ENCODE measurements around the gene GSKIP. TPM values are rescaled to one million over a fixed set of nuclear protein-coding genes. Genes with fewer than 3 reads are reported as not detected.

Gene GSKIP
- total and polyA plus RNA-seq, 2 experiments from 2014 or later: 37.3 to 46.5 TPM

DNA sequence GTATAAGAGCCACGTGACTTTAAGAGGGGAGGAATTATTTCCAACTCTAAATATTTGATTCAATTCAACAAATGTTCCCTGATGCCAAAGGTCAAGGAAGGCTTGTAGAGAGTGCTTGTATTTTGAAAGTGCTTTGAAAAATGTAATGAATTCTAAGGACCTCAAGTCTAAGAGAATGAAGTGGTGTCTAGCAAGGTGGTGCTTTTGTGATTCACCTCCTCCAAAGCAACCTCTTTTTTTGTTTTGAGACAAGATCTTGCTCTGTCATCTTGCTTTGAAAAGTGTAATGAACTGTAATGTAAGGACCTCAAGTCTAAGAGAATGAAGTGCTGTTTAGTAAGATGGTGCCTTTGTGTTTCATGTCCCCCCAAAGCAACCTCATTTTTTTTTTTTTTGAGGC is 42.4 kb downstream of the GSKIP start:
- Histone ChIP-seq H4K20me1 (ENCODE audit: insufficient read depth) (no peaks in the 10 kb centered on the region), H3K4me1 (ENCODE audit: insufficient read depth) (no peaks in the 10 kb centered on the region), H3K27me3 (replicated peaks; ENCODE audit: insufficient read depth) (no peaks in the 10 kb centered on the region; the same call in 1 of the 2 replicates), H3K9ac (no peak overlapping the region), H3K27ac (no peak overlapping the region), H3K9me2 (ENCODE audit: insufficient read depth) (no peaks in the 10 kb centered on the region), H2AFZ (no peak overlapping the region), H3K4me3 (no peak overlapping the region), H3K9me3 (ENCODE audit: low read depth) (no peaks in the 10 kb centered on the region), H3K79me2 (ENCODE audit: insufficient read depth) (no peaks in the 10 kb centered on the region), H3K36me3 (ENCODE audit: low read depth) (no peaks in the 10 kb centered on the region), H3F3A (ENCODE audit: insufficient read depth) (no peaks in the 10 kb centered on the region), H3K4me2 (ENCODE audit: unreplicated experiment) (no peak overlapping the region)
- 57 to 65% methylated on average over 1 of the region's 1 CpG for WGBS, 2 experiments (ENCODE audit: low coverage in 1 of 2, low lambda C conversion rate in 2 of 2, missing lambda C conversion rate in 2 of 2)
- no peak for DNase-seq
- TF ChIP-seq EZH2phosphoT487 (IDR thresholded peaks at IDR 0.05; ENCODE audit: insufficient read depth, low read depth) (no peak), EZH2 (IDR thresholded peaks at IDR 0.05; ENCODE audit: insufficient read depth, poor library complexity, severe bottlenecking) (no peak)
- in situ Hi-C loops (cut with MboI): no loop called here

DNA sequence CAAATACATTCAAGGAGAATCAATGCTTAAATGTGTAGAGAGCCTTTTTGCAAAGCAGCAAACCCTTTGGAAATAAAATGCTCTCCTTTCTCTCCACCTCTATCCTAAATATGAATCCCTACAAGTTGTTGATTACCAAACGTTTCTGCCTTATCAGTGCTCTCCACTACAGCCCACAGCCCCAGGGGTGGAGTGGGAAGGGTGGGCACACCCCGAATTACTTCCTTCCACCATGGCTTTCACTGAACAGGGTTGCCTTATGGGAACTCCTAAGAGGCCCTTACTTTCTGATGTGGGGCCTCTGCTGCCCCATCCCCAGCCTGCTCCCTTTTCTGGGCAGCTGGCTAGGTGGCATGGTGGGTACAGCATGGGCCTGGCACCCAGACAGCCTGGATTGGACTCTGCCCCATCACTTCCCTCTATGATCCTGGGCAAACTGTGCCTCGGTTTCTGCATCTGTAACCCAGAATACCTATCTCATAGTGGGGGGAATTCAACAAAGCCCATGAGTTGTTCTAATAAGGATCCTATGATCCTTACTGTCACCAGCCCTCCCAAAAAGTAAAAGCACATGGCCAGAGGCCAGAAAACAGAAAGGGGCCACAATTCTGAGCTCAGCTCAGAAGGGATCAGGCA is 44.7 kb downstream of the GSKIP start:
- H3K4me3 ChIP-seq: no peak overlapping the region
- H3K9me3 ChIP-seq (ENCODE audit: low read depth): no peaks in the 10 kb centered on the region
- DNase-seq: no peak
- H3K9me2 ChIP-seq (ENCODE audit: insufficient read depth): no peaks in the 10 kb centered on the region
- in situ Hi-C loops (cut with MboI): no loop called here
- H3K27me3 ChIP-seq (replicated peaks; ENCODE audit: insufficient read depth): no peaks in the 10 kb centered on the region; the same call in 1 of the 2 replicates
- no peak for TF ChIP-seq EZH2 (IDR thresholded peaks at IDR 0.05; ENCODE audit: insufficient read depth, poor library complexity, severe bottlenecking)
- TF ChIP-seq EZH2phosphoT487 (IDR thresholded peaks at IDR 0.05; ENCODE audit: insufficient read depth, low read depth): no peak
- H3K4me2 ChIP-seq (ENCODE audit: unreplicated experiment): no peak overlapping the region
- H3K4me1 ChIP-seq (ENCODE audit: insufficient read depth): no peaks in the 10 kb centered on the region
- H3K27ac ChIP-seq: no peak overlapping the region
- no peak overlapping the region for H2AFZ ChIP-seq
- H3K79me2 ChIP-seq (ENCODE audit: insufficient read depth): no peaks in the 10 kb centered on the region
- H3F3A ChIP-seq (ENCODE audit: insufficient read depth): no peaks in the 10 kb centered on the region
- H3K9ac ChIP-seq: no peak overlapping the region
- 25 to 41% methylated on average over 3 of the region's 3 CpGs for WGBS, 2 experiments (ENCODE audit: low coverage in 1 of 2, low lambda C conversion rate in 2 of 2, missing lambda C conversion rate in 2 of 2)
- no peaks in the 10 kb centered on the region for H4K20me1 ChIP-seq (ENCODE audit: insufficient read depth)
- no peaks in the 10 kb centered on the region for H3K36me3 ChIP-seq (ENCODE audit: low read depth)

DNA sequence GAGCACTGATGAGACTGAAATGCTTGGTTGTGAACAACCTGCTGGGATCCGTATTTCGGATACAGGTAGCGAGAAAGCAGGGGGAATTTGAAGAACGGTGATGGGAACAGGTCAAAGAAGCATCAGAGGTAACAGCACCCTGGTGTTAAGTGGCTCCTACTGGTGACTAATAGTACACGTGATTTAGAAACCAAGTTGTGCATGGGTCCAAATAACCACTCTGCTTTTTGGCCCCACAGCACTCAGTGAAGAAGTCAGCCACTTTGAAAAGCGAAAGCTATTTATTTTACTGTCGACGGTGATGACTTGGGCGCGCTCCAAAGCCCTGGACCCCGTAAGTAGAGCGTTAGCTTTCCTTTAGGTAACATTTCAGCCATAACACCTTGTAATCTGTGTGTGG is 45.3 kb downstream of the GSKIP start:
- Histone ChIP-seq H3F3A (ENCODE audit: insufficient read depth) (no peaks in the 10 kb centered on the region), H3K27ac (no peak overlapping the region), H3K27me3 (replicated peaks; ENCODE audit: insufficient read depth) (no peaks in the 10 kb centered on the region; the same call in 1 of the 2 replicates), H2AFZ (no peak overlapping the region), H3K9me2 (ENCODE audit: insufficient read depth) (no peaks in the 10 kb centered on the region), H3K4me3 (no peak overlapping the region), H3K9ac (no peak overlapping the region), H3K4me1 (ENCODE audit: insufficient read depth) (no peaks in the 10 kb centered on the region), H3K36me3 (ENCODE audit: low read depth) (no peaks in the 10 kb centered on the region), H3K9me3 (ENCODE audit: low read depth) (no peaks in the 10 kb centered on the region), H3K79me2 (ENCODE audit: insufficient read depth) (no peaks in the 10 kb centered on the region), H3K4me2 (ENCODE audit: unreplicated experiment) (no peak overlapping the region), H4K20me1 (ENCODE audit: insufficient read depth) (no peaks in the 10 kb centered on the region)
- TF ChIP-seq EZH2 (IDR thresholded peaks at IDR 0.05; ENCODE audit: insufficient read depth, poor library complexity, severe bottlenecking): no peak
- no peak for TF ChIP-seq EZH2phosphoT487 (IDR thresholded peaks at IDR 0.05; ENCODE audit: insufficient read depth, low read depth)
- no peak for DNase-seq
- 68 to 76% methylated on average over 12 of the region's 12 CpGs for WGBS, 2 experiments (ENCODE audit: low coverage in 1 of 2, low lambda C conversion rate in 2 of 2, missing lambda C conversion rate in 2 of 2)
- in situ Hi-C loops (cut with MboI): no loop called here

DNA sequence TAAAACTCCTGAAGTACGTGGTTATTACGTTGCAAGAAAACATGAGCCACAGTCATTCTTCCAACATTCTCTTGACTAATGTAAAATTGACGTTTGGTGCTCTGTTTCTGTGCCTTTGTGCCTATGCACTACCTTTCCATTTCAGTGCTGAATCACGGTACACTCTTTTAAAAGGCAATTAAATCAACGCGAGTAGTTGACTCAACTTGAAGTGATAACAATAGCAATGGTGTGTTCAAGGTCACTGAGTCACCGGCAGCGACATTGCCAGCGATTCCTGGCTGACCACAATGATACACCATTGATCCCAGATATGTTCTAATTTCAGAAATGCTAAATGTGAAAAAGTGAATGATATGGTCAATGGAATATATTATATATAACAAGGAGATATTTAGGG is 46.4 kb downstream of the GSKIP start:
- in situ Hi-C loops (cut with MboI): loop anchor here (10.0 kb wide), 2 partner anchors 115 to 315 kb away; no protein-coding TSS in a partner anchor
- Histone ChIP-seq H3K79me2 (ENCODE audit: insufficient read depth) (no peaks in the 10 kb centered on the region), H3K36me3 (ENCODE audit: low read depth) (no peaks in the 10 kb centered on the region), H3K9me2 (ENCODE audit: insufficient read depth) (no peaks in the 10 kb centered on the region), H3K9ac (no peak overlapping the region), H3K9me3 (ENCODE audit: low read depth) (no peaks in the 10 kb centered on the region), H2AFZ (no peak overlapping the region), H3K27me3 (replicated peaks; ENCODE audit: insufficient read depth) (no peaks in the 10 kb centered on the region; the same call in 1 of the 2 replicates), H3K4me3 (no peak overlapping the region), H3K27ac (no peak overlapping the region), H4K20me1 (ENCODE audit: insufficient read depth) (no peaks in the 10 kb centered on the region), H3F3A (ENCODE audit: insufficient read depth) (no peaks in the 10 kb centered on the region), H3K4me1 (ENCODE audit: insufficient read depth) (no peaks in the 10 kb centered on the region), H3K4me2 (ENCODE audit: unreplicated experiment) (no peak overlapping the region)
- TF ChIP-seq EZH2phosphoT487 (IDR thresholded peaks at IDR 0.05; ENCODE audit: insufficient read depth, low read depth): no peak
- TF ChIP-seq EZH2 (IDR thresholded peaks at IDR 0.05; ENCODE audit: insufficient read depth, poor library complexity, severe bottlenecking): no peak
- no peak for DNase-seq
- WGBS, 2 experiments (ENCODE audit: low coverage in 1 of 2, low lambda C conversion rate in 2 of 2, missing lambda C conversion rate in 2 of 2): 72 to 75% methylated on average over 9 of the region's 9 CpGs
